Stimulated activated CD8-positive, alpha-beta memory T cell treated with anti-CD3 and anti-CD28 coated beads, Interleukin-12 subunit alpha, Interleukin-12 subunit beta, amount 100 ng/mL, for 24 hours (primary cell): ENCODE results near the gene TMBIM4.
A peak's percentile ranks its signal among the peaks of the same experiment; 100 is the strongest.

Experiments used
- DNase-seq: peaks from one replicate; pipeline ENCODE4 v3.0.0-alpha.2; 2020; ENCODE audit errors: extremely low read depth

TMBIM4 gene

GRCh38 chr12:66140731-66141130 is 29.1 kb downstream of the TMBIM4 start:
- no peak for DNase-seq

DNA sequence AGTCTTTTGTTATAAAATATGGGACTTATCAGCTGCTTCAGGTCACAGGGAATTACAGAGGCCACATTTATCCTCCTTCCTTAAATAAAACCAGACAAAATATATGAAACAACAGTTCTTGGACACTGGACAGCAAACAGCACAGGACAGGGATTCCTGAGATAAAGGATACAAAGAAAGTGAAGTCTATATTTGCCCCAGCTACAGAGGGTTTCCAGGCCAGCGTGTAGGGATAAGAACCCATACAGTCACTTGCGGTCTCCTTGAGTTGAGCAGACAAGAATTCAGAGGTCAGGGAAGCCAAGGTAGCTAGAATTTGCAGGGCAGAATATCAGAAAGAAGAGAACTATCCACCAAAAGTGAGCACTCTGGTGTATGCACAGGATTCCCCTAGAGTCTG is 30.5 kb downstream of the TMBIM4 start:
- DNase-seq: no peak

GRCh38 chr12:66137937-66138336 is 31.9 kb downstream of the TMBIM4 start:
- no peak for DNase-seq

GRCh38 chr12:66132408-66132807 is 37.4 kb downstream of the TMBIM4 start:
- no peak for DNase-seq

GRCh38 chr12:66131067-66131688 is 38.6 kb downstream of the TMBIM4 start:
- DNase-seq: no peak

- DNase-seq: peak; percentile 72
These were observed 39.3 kb downstream of the TMBIM4 start, which contains the start of gene LLPH for GRCh38 chr12:66130267-66131066. Gene LLPH (minus strand): TSS chr12:66130750. CDS start chr12:66129106, 1,644 bp downstream.

- no peak for DNase-seq
These were observed 39.9 kb downstream of the TMBIM4 start for GRCh38 chr12:66129934-66130266.

DNA sequence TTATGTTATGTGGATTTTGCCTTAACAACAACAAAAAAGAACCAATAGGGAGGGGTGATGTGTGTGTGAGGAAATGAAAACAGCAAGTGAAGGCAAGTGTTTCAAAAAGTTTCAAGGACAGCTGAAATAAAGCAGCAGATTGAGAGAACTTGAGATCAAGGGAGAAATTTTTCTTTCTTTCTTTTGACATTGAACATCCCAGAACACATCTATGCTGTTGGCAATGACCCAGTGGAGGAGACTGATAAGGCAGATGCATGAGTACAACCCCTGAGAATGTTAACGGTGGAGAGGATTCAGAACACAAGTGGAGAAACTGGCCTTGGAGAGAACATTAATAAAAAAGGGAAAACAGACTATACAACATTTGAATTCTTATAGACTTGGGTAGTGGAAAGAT is 42.1 kb downstream of the TMBIM4 start:
- DNase-seq: no peak

DNA sequence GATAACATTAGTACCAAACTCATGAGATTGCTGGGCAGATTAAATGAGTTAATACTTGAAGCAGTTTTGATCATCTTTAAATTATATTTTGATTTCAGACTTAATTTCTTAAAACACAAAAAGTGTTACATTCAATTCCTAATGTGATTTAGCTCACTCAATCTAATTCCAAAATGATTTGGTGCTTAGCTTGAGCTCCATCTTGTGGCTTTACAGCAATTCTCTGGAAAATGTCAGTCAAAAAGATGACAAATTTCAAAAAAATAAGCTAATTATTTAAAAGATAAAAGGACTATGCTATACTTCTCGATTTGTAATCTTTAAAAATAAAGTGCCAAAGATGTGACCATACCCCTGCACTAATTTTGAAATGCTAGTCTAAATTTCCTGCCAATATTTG is 49.3 kb downstream of the TMBIM4 start:
- DNase-seq: no peak

- no peak for DNase-seq
These were observed 49.9 kb downstream of the TMBIM4 start for GRCh38 chr12:66119870-66120241.

- DNase-seq: no peak
These were observed 50.4 kb downstream of the TMBIM4 start for GRCh38 chr12:66119229-66119869.

DNA sequence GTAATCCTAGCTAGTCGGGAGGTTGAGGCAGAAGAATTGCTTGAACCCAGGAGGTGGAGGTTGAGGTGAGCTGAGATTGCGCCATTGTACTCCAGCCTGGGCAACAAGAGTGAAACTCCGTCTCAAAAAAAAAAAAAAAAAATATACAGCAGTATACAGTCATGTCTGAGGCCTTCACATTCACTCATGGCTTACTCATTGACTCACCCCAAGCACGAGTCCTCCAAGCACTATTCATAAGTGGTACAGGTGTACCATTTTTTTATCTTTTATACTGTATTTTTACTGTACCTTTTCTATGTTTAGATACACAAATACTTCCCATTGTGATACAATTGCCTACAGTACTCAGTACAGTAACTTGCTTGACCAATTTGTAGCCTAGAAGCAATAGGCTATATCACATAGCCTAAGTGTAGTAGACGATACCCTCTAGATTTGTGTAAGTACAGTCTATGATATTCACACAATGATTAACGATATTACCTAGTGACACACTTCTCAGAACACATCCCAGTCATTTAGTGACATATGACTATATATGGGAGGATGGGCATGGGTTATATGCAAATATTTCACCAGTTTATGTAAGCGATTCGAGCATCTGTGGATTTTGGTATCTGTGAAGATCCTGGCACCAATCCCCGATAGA is 51.4 kb downstream of the TMBIM4 start:
- no peak for DNase-seq

DNA sequence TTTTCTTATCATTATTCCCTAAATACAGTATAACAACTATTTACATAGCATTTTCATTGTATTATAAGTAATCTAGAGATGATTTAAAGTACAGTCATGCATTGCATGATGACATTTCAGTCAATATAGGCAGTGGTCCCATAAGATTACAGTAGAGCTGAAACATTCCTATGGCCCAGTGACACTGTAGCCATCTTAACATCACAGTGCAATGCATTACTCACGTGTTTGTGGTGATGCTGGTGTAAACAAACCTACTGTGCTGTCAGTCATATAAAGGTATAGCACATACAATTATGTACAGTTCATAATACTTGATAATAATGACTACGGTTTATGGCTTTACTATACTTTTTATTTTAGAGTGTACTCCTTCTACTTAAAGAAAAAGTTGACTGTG is 52.6 kb downstream of the TMBIM4 start:
- DNase-seq: no peak

GRCh38 chr12:66115071-66115600 is 54.7 kb downstream of the TMBIM4 start:
- no peak for DNase-seq

DNA sequence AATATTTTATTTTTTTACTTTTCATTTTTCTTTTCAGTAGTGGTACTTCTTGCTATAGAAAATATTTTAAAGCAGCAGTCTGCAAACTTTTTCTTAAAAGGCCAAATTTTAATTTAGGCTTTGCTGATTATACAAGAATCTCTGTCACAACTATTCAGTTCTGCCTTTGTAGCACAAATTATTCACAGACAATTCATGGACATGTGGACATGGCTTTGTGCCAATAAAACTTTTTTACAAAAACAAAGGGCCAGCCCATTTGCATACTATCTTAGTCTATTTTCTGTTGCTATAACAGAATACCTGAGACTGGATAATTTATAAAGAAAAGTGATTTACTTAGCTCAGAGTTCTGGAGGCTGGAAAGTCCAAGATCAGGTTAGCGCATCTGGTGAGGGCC is 56.3 kb downstream of the TMBIM4 start:
- DNase-seq: no peak

GRCh38 chr12:66111605-66112004 is 58.2 kb downstream of the TMBIM4 start:
- DNase-seq: no peak

GRCh38 chr12:66109056-66109455 is 60.7 kb downstream of the TMBIM4 start:
- DNase-seq: no peak

- DNase-seq: no peak
These were observed 61.4 kb downstream of the TMBIM4 start for GRCh38 chr12:66108386-66108785.

DNA sequence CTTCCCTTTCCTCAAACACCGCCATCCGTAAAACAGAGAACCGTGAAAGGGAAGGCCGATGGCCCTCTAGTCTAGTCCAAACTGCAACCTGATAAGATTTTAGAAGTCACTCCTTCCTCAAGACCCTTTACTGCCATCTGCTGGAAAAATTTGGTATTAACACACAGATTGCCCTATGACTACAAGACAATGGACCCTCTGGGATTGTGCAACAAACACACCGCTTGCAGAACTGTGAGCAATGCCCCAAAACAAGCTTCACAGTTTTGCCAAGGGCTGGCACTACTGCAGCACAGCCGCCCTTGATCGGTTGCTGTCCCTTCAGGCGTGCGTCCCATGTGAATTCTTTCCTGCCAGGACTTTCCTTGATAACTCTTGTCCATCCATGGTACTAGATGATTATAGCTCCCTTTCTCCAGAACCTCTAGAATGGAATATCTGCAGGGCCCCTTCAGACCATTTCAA is 62.3 kb downstream of the TMBIM4 start:
- no peak for DNase-seq

GRCh38 chr12:66103016-66103913 is 66.5 kb downstream of the TMBIM4 start:
- DNase-seq: no peak
